T-cell (primary cell): ENCODE data around the gene ERGIC1. TPM values are rescaled to one million over a fixed set of nuclear protein-coding genes. Genes with fewer than 3 reads are reported as not detected.

Experiments
- ATAC-seq, 4 experiments: fragments of 200-7000 bp in 3 of 4; fragments of 150-1000 bp in 1 of 4; cut with Tn5 transposase; replicated peaks in 1 of 4; 1 replicate in 3 of 4; 2 replicates in 1 of 4; pipeline ENCODE4 v1.10.0; 2021; ENCODE audit warnings: moderate library complexity in 3 of 4, mild to moderate bottlenecking in 2 of 4, moderate number of reproducible peaks in 1 of 4
- CTCF ChIA-PET, 2 donors: fragments of 300-600 bp; sonication (Branson Sonifier 250); formaldehyde crosslinking; loops; one replicate each; lab custom pipeline; 2022; ENCODE audit warnings: antibody characterized with exemption in 2 of 2; lab: Charles Lee
- POLR2A ChIA-PET, 2 donors: fragments of 300-600 bp; sonication (Branson Sonifier 250); formaldehyde crosslinking; loops; one replicate each; lab custom pipeline; 2022; ENCODE audit warnings: antibody characterized with exemption in 2 of 2; lab: Charles Lee
- DNase-seq, 35 experiments: peaks; one replicate each; pipeline versions ENCODE4 v3.0.0 to v3.0.0-alpha.2; 2013 to 2023
- H3K27ac ChIP-seq: one replicate; pipeline ENCODE4 v1.5.1; 2013; ENCODE audit warnings: low read length
- H3K27me3 ChIP-seq, 2 experiments: replicated peaks in 1 of 2; 1 replicate in 1 of 2; 2 replicates in 1 of 2; pipeline versions ENCODE4 v1.6.1 to v1.7.0; 2013; ENCODE audit warnings: low read length in 1 of 2, mixed read lengths in 1 of 2; ENCODE audit not compliant: control insufficient read depth in 2 of 2, insufficient read depth in 2 of 2; ENCODE audit errors: extremely low read depth in 1 of 2
- H3K36me3 ChIP-seq, 2 donors: 1 replicate in 1 of 2; 2 replicates in 1 of 2; pipeline versions ENCODE4 v1.6.1 to v1.7.0; 2013; ENCODE audit warnings: low read length in 1 of 2; ENCODE audit not compliant: control insufficient read depth in 2 of 2, insufficient read depth in 1 of 2; ENCODE audit errors: extremely low read depth in 1 of 2
- H3K4me1 ChIP-seq, 2 experiments: 1 replicate in 1 of 2; 2 replicates in 1 of 2; pipeline versions ENCODE4 v1.6.1 to v1.7.0; 2013; ENCODE audit warnings: low read length in 2 of 2, mixed read lengths in 1 of 2; ENCODE audit not compliant: insufficient read depth in 2 of 2, control insufficient read depth in 1 of 2; ENCODE audit errors: extremely low read depth in 1 of 2
- H3K4me3 ChIP-seq, 2 donors: 1 replicate in 1 of 2; 2 replicates in 1 of 2; pipeline versions ENCODE4 v1.5.1 to v1.7.0; 2013; ENCODE audit warnings: mild to moderate bottlenecking in 2 of 2, low read length in 1 of 2, moderate library complexity in 1 of 2; ENCODE audit not compliant: control insufficient read depth in 1 of 2; ENCODE audit errors: extremely low read depth in 1 of 2
- H3K9me3 ChIP-seq: 2 replicates; pipeline ENCODE4 v1.7.0; 2013
- H3K27ac Mint-ChIP-seq, 2 donors: one replicate each; pipeline ENCODE4 v1.8.0; 2020 to 2021; ENCODE audit warnings: mild to moderate bottlenecking in 2 of 2, mixed read lengths in 2 of 2
- H3K27me3 Mint-ChIP-seq, 2 donors: one replicate each; pipeline ENCODE4 v1.8.0; 2021 to 2022; ENCODE audit warnings: mixed read lengths in 2 of 2
- H3K36me3 Mint-ChIP-seq: one replicate; pipeline ENCODE4 v1.8.0; 2021; ENCODE audit warnings: mixed read lengths
- H3K4me1 Mint-ChIP-seq, 3 donors: one replicate each; pipeline ENCODE4 v1.8.0; 2020 to 2022; ENCODE audit warnings: mixed read lengths in 3 of 3, mild to moderate bottlenecking in 1 of 3
- H3K4me3 Mint-ChIP-seq, 3 donors: one replicate each; pipeline ENCODE4 v1.8.0; 2020 to 2022; ENCODE audit warnings: mild to moderate bottlenecking in 3 of 3, mixed read lengths in 3 of 3, moderate library complexity in 3 of 3
- H3K9me3 Mint-ChIP-seq, 3 donors: one replicate each; pipeline ENCODE4 v1.8.0; 2020 to 2022; ENCODE audit warnings: mixed read lengths in 3 of 3
- WGBS: methylation state at CpG from one replicate; pipeline ENCODE4 v1.1.5; 2013; ENCODE audit warnings: missing lambda C conversion rate; ENCODE audit not compliant: insufficient coverage; 5-methylcytosine and 5-hydroxymethylcytosine counted together
- total RNA-seq, 35 experiments: library from RNA in 6 of 35; stranded (reverse) in 6 of 35; fragments of 120-200 nt in 1 of 35; gene quantifications; one replicate each; pipeline versions ENCODE4 v1.2.1 to v1.2.4 and lab custom pipeline; 2013 to 2026

The ERGIC1 gene
- total RNA-seq, 5 donors from 2014 or later (not counting 1 experiment from before 2014, with no cell fraction given) = 45.5 to 67.7 (median 46.8) TPM

DNA sequence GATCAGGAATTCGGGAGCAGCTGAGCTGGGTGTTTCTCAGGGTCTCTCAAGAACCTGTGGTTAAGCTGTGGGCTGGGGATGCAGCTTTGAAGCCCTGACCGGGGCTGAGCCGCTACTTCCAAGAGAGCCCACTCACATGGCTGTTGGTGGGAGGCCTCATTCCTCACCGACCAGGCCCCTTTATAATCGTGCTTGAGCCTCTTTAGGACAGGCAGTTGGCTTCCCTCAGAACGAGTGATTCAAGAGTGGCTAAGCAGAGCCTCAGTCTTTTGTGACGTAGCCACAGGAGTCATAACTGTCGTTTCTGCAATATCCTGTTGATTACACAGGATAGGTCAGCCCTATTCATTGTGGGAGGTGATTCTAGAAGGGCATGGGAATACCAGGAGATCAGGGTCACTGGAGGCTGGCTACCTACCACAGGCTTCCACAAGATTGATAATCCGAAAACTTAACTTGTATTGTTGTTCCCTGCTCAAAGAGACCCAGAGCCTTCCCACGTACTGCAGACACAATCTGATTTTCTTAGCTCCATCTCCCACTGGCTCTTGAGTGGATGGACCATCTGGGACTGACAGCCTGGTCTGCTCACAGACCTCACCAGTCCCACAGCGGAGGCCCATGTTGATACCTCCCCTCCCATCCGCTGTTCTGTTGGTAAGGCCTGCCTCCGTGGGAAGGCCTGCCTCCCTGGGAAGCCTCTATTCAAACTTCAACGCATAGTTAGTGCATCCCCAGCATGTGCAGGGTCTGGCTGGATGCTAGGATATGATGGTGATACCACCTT is 3.0 kb upstream of the ERGIC1 start:
- ChIA-PET POLR2A (interaction anchor here (0.6 to 0.9 kb wide), 3 partner anchors 62 to 540 kb away, joined by 4 to 10 read pairs (median 5); no protein-coding TSS in a partner anchor), CTCF (interaction anchor here (0.6 to 0.7 kb wide), 3 partner anchors 24 to 825 kb away, joined by 3 to 5 read pairs (median 4); partner anchors contain the start of gene FBXW11 (in 1 of the 2))
- no peaks in the 10 kb centered on the region for H3K9me3 ChIP-seq
- no peak for ATAC-seq
- H3K27me3 ChIP-seq = no peaks in the 10 kb centered on the region
- H3K9me3 Mint-ChIP-seq = peaks cover 0 to 9% (median 3%) of the 10 kb centered on the region in 3 donors
- H3K4me3 ChIP-seq = no peak overlapping the region
- WGBS = 79% methylated on average over 8 of the region's 14 CpGs
- peaks cover 4 to 26% of the 10 kb centered on the region in 2 experiments for H3K4me1 ChIP-seq
- no peak overlapping the region for H3K4me3 Mint-ChIP-seq
- H3K27ac Mint-ChIP-seq = no peak overlapping the region
- no peak overlapping the region for H3K27ac ChIP-seq
- no peak for DNase-seq
- H3K36me3 ChIP-seq = no peaks in the 10 kb centered on the region
- H3K36me3 Mint-ChIP-seq = peaks cover 3% of the 10 kb centered on the region
- H3K4me1 Mint-ChIP-seq = peaks cover 16 to 22% (median 19%) of the 10 kb centered on the region in 3 donors
- H3K27me3 Mint-ChIP-seq = no peaks in the 10 kb centered on the region

DNA sequence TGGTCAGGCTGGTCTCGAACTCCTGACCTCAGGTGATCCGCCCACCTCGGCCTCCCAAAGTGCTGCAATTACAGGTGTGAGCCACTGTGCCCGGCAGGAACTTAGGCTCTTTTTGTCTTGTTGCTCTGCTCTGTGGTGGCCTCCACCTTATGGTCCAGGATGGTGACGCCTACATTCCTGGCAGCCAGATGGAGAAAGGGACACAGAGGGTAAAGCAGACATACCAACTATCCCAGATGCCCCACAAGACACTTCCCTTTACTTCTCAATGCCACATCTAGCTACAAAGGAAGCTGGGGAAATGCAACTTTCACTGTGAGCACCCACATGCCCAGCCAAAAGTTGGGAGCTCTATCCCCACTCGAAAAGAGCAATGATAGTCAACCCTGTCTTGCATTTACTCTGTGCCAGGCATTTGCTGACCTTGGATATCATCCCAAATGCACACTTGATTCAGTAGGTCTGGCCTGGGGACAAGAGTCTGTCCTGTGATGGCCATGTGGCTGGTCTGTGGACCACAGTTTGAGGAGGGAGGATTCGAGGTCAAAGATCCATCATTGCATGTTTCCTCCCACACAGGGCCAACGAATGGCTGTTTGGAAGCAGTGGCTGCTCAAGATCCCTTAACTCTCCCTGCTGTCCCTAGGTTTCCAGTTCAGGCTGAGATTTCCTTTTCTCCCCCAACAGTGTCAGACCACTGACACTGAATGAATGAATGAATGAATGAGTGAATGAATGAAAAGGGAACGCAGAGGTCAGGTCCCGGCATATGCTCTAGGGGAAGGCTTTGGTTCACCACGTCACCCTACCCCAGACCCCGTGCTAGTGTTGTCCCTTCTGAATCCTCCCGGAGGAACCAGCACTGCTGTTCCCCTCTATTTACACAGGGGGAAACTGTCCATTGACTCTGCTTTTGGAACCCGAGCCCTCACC is 1.4 kb upstream of the ERGIC1 start:
- DNase-seq = no peak
- no peak for ATAC-seq
- Mint-ChIP-seq H3K4me1 (peaks cover 32 to 38% (median 35%) of the 10 kb centered on the region in 3 donors), H3K36me3 (no peaks in the 10 kb centered on the region), H3K27ac (peak overlapping the region; percentile 61 to 88), H3K27me3 (no peaks in the 10 kb centered on the region), H3K4me3 (peak overlapping the region; percentile 81 to 85 (median 85)), H3K9me3 (no peaks in the 10 kb centered on the region)
- peak overlapping the region; percentile 90 for H3K27ac ChIP-seq
- ChIA-PET CTCF (interaction anchor here in 1 of 2 donors (0.7 kb wide), 1 partner anchor 36 kb away, joined by 3 read pairs; no protein-coding TSS in a partner anchor), POLR2A (interaction anchor here (0.6 to 0.9 kb wide), 3 partner anchors 49 to 542 kb away, joined by 4 to 6 read pairs (median 5); no protein-coding TSS in a partner anchor)
- H3K36me3 ChIP-seq = no peaks in the 10 kb centered on the region
- no peaks in the 10 kb centered on the region for H3K9me3 ChIP-seq
- no peaks in the 10 kb centered on the region for H3K27me3 ChIP-seq
- 89% methylated on average over 5 of the region's 14 CpGs for WGBS
- H3K4me1 ChIP-seq = peaks cover 6 to 42% of the 10 kb centered on the region in 2 experiments
- H3K4me3 ChIP-seq = no peak overlapping the region

DNA sequence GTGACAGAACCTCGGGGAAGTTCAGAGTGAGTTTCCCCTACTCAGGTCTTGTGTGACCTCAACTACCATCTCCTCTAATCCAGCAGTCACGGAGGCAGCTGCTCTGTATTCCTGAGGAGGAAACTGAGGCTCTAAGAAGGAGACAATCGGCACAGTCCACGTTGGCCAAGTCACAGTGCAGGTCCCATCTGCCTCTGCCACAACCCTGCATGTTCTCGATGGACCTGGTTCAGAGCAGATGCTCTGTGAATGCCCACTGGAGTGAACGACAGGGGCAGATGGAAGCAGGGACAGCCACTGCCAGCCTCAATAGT is 722 bp upstream of the ERGIC1 start:
- Histone ChIP-seq H3K36me3 (no peaks in the 10 kb centered on the region), H3K27ac (peak overlapping the region; percentile 90), H3K4me3 (peak overlapping the region in 1 of 2 donors; percentile 77), H3K27me3 (no peaks in the 10 kb centered on the region), H3K4me1 (peaks cover 6 to 49% of the 10 kb centered on the region in 2 experiments), H3K9me3 (no peaks in the 10 kb centered on the region)
- CTCF ChIA-PET = no interaction called here
- DNase-seq (no peak), ATAC-seq (no peak)
- 83% methylated on average over 5 of the region's 6 CpGs for WGBS
- H3K27me3 Mint-ChIP-seq = no peaks in the 10 kb centered on the region
- peak overlapping the region; percentile 81 to 85 (median 85) for H3K4me3 Mint-ChIP-seq
- H3K9me3 Mint-ChIP-seq = no peaks in the 10 kb centered on the region
- no peaks in the 10 kb centered on the region for H3K36me3 Mint-ChIP-seq
- peak overlapping the region in 1 of 2 donors; percentile 88 for H3K27ac Mint-ChIP-seq
- H3K4me1 Mint-ChIP-seq = peaks cover 39 to 45% (median 41%) of the 10 kb centered on the region in 3 donors
- POLR2A ChIA-PET = interaction anchor here (0.6 to 1.0 kb wide), 4 partner anchors 50 to 68 kb away, joined by 3 to 6 read pairs (median 4); partner anchors contain the start of gene DUSP1 (in 1 of the 2)

DNA sequence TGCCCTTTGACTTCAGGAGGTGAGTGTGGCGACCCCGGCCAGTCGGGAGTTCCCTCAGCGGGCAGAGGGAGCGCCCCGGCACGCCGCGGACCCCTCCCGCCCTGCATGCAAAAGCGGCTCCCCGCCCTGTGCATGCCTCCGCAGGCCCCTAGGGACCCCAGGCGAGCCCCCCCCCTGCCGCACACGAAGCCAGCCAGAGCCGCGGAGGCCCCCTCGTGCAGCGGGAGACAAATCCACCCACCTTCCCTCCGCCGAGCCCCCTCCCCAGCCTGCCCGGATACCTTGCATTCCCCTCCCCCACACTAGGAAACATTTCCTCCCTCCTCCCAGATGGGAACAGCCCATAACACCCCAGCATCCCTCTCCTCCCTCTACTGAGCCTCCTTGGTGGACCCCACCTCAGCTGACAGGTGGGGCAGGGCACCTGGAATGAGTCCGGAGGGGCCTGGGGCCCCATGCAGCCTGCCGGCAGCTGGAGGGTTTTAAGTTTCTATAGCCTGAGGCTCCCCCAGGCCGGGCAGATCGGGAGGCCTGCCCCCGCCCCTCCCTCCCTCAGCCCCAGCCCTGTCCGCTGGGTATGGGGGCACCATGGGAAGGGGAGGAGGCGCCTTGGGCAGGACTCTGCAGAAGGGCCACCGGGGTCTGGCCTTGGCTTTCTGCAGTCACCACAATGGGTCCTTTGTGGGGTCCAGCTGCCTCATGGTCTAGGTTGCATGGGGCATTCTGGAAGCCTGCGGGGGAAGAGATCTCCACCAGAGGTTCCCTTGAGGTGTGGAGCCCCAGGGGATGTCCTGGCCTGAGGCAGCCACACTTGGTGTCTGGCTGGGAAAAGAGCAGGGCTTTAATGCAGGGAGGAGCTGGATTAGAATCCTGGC is 601 bp downstream of the ERGIC1 start:
- Histone ChIP-seq H3K27me3 (no peaks in the 10 kb centered on the region), H3K9me3 (no peaks in the 10 kb centered on the region), H3K36me3 (no peaks in the 10 kb centered on the region), H3K4me1 (peaks cover 6 to 50% of the 10 kb centered on the region in 2 experiments), H3K27ac (peak overlapping the region; percentile 86), H3K4me3 (peak overlapping the region; percentile 61 to 77)
- DNase-seq (peak in 3 of 35 experiments; percentile 11 to 18 (median 16)), ATAC-seq (peak in 1 of 4 experiments; percentile 23)
- H3K9me3 Mint-ChIP-seq = no peaks in the 10 kb centered on the region
- CTCF ChIA-PET = no interaction called here
- 2% methylated on average over 24 of the region's 32 CpGs for WGBS
- no peaks in the 10 kb centered on the region for H3K36me3 Mint-ChIP-seq
- H3K27ac Mint-ChIP-seq = peak overlapping the region; percentile 76 to 90
- H3K27me3 Mint-ChIP-seq = no peaks in the 10 kb centered on the region
- H3K4me3 Mint-ChIP-seq = peak overlapping the region; percentile 80 to 85 (median 81)
- peaks cover 40 to 51% (median 41%) of the 10 kb centered on the region in 3 donors for H3K4me1 Mint-ChIP-seq
- POLR2A ChIA-PET = interaction anchor here (0.5 to 1.4 kb wide), 5 partner anchors 26 to 1447 kb away, joined by 3 to 5 read pairs (median 4); partner anchors contain the start of genes DUSP1 (in 1 of the 2) and NPM1 (in 1 of the 2)

DNA sequence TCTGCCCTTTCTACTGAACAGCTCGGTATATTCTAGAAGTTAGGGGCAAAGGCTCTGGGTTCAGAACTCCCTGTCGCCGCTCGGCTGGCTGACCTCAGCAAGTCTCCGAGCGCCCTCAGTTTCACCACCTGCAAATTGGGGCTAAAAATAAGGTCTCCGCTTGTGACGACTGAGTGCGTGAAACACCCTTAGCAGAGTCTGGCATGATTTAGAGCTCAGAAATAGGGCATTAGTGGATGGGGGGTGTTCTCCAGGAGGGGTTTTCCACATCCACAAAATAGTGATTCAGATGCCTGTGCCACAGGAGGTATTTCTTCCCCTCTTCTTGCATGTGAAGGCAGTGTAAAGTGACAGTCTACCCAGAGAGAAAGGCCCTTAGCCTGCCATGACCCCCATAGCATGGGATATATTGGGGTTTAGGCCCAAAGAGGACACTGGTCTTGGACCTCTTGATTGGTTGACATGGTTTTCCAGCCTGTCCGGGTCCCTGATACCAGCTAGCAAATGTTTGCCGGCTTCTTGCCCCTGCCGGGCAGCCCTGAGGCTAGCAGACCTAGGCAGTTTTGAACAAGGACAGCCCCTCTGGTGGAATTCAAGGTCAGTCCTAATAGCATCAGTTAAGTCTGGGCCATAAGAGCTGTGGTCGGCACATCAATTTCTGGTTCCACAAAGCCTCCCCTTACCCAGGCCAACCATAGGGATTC is 1.4 kb downstream of the ERGIC1 start:
- H3K27ac Mint-ChIP-seq = peak overlapping the region; percentile 76 to 90
- CTCF ChIA-PET = interaction anchor here (1.0 to 1.7 kb wide), 2 partner anchors 63 to 121 kb away, joined by 3 to 6 read pairs; no protein-coding TSS in a partner anchor
- no peaks in the 10 kb centered on the region for H3K36me3 Mint-ChIP-seq
- H3K4me3 Mint-ChIP-seq = peak overlapping the region; percentile 80 to 85 (median 81)
- H3K27me3 Mint-ChIP-seq = no peaks in the 10 kb centered on the region
- no peaks in the 10 kb centered on the region for H3K36me3 ChIP-seq
- H3K4me1 ChIP-seq = peaks cover 6 to 50% of the 10 kb centered on the region in 2 experiments
- H3K9me3 ChIP-seq = no peaks in the 10 kb centered on the region
- WGBS = 81% methylated on average over 10 of the region's 13 CpGs
- no peaks in the 10 kb centered on the region for H3K9me3 Mint-ChIP-seq
- peak overlapping the region; percentile 61 to 77 for H3K4me3 ChIP-seq
- POLR2A ChIA-PET = interaction anchor here (0.5 to 1.4 kb wide), 6 partner anchors 26 to 654 kb away, joined by 3 to 6 read pairs (median 4); no protein-coding TSS in a partner anchor
- H3K27ac ChIP-seq = peak overlapping the region; percentile 86
- ATAC-seq (no peak), DNase-seq (peak in 5 of 35 experiments; percentile 9 to 45 (median 19))
- H3K27me3 ChIP-seq = no peaks in the 10 kb centered on the region
- H3K4me1 Mint-ChIP-seq = peaks cover 41 to 53% (median 44%) of the 10 kb centered on the region in 3 donors
